GM10248 (cell line): ENCODE measurements around the gene NOXO1.
A peak's percentile ranks its signal among the peaks of the same experiment; 100 is the strongest.

Experiments
- CTCF ChIA-PET: fragments of 300-600 bp; sonication (Branson Sonifier 250); formaldehyde crosslinking; extraction: SDS; loops from one replicate; lab custom pipeline; 2021; ENCODE audit warnings: antibody characterized with exemption; lab: Yijun Ruan, JAX
- POLR2A ChIA-PET: fragments of 350-650 bp; sonication (Branson Sonifier 250); formaldehyde crosslinking; extraction: SDS; loops from one replicate; lab custom pipeline; 2020; ENCODE audit warnings: antibody characterized with exemption; lab: Yijun Ruan, JAX
- DNase-seq: peaks from one replicate; pipeline ENCODE4 v3.0.0; 2012; ENCODE audit errors: extremely low spot score
- TF ChIP-seq, protein P1 (sequence below): IDR thresholded peaks from 2 replicates; pipeline ENCODE4 v1.5.1; 2012; ENCODE audit warnings: mild to moderate bottlenecking, low read depth; ENCODE audit errors: extremely low read depth, missing control alignments, control extremely low read depth

The NOXO1 gene

DNA sequence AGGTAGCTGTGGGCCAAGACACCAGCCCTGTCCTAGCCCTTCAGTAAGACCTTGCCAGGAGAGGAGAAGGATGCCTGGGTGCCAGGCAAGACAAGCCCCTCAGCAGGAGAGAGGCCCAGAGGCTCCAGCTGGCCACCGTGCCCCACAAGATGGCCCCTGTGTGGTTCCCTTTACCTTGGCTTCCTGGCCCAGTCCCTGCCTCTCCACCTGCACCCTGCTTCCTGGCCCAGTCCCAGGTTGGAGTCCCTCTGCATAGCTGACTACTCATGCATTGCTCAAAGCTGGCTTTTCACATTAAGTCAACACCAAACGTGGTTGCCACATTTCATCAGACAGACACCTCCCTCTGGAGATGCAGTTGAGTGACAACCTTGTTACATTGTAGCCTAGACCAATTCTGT, 12.5 kb upstream of the NOXO1 start:
- TF ChIP-seq, protein P1, sequence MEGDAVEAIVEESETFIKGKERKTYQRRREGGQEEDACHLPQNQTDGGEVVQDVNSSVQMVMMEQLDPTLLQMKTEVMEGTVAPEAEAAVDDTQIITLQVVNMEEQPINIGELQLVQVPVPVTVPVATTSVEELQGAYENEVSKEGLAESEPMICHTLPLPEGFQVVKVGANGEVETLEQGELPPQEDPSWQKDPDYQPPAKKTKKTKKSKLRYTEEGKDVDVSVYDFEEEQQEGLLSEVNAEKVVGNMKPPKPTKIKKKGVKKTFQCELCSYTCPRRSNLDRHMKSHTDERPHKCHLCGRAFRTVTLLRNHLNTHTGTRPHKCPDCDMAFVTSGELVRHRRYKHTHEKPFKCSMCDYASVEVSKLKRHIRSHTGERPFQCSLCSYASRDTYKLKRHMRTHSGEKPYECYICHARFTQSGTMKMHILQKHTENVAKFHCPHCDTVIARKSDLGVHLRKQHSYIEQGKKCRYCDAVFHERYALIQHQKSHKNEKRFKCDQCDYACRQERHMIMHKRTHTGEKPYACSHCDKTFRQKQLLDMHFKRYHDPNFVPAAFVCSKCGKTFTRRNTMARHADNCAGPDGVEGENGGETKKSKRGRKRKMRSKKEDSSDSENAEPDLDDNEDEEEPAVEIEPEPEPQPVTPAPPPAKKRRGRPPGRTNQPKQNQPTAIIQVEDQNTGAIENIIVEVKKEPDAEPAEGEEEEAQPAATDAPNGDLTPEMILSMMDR: no peak
- ChIA-PET POLR2A (no interaction called here), CTCF (interaction anchor here (0.7 to 7.3 kb wide), 3 partner anchors 10 to 147 kb away, joined by 3 to 63 read pairs (median 4); no protein-coding TSS in a partner anchor)
- no peak for DNase-seq

DNA sequence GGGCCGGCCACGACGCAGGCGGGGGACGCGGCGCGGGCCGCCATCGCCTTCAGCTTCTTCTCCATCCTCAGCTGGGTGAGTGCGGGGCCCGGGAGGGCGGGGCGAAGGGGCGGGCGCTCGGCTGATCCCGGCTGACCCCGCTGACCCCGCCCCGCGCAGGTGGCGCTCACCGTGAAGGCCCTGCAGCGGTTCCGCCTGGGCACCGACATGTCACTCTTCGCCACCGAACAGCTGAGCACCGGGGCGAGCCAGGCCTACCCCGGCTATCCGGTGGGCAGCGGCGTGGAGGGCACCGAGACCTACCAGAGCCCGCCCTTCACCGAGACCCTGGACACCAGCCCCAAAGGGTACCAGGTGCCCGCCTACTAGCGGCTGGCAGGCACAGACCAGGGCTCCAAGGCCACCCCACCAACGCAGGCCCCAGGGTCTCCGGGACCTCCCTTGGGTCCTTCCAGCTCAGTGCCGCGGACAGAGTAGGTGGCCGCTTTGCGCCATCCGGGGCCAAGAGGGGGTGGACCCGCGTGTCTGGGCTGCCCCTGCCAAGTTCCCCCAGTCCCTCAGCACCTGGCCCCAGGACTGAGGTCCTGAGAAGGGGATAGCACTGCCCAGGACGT, 11.5 kb upstream of the NOXO1 start:
- TF ChIP-seq, protein P1: no peak
- no peak for DNase-seq
- ChIA-PET POLR2A (interaction anchor here (0.9 to 3.3 kb wide), 3 partner anchors 28 to 163 kb away, joined by 4 to 22 read pairs (median 6); partner anchors contain the start of genes RPS2 and TRAF7), CTCF (interaction anchor here (7.3 kb wide), 1 partner anchor 11 kb away, joined by 63 read pairs; no protein-coding TSS in a partner anchor)

DNA sequence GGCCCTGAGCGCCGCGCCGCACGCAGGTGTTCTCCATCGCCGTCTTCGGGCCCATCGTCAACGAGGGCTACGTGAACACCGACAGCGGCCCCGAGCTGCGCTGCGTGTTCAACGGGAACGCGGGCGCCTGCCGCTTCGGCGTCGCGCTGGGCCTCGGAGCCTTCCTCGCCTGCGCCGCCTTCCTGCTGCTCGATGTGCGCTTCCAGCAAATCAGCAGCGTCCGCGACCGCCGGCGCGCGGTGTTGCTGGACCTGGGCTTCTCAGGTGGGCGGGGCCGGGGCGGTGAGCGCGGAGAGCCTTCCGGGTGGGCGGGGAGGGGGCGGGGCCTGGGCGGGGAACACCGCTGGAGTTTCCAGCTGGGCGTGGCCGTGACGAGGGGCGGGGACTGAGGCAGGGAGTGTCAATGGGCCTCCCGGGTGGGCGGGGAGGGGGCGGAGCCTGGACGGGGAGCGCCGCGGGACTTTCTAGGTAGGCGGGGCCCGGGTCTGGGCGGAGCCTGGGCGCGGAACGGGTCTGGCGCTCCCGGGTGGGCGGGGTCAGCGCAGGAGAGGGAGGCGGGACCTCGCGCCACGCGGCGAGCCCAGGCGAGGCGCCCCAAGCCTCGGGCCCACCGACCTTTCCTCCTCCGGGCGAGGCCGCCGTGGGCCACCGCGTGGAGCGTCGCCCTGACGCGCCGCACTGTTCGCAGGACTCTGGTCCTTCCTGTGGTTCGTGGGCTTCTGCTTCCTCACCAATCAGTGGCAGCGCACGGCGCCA, 10.9 kb upstream of the NOXO1 start:
- DNase-seq: peak; percentile 100
- ChIA-PET CTCF (interaction anchor here (7.3 kb wide), 1 partner anchor 11 kb away, joined by 63 read pairs; no protein-coding TSS in a partner anchor), POLR2A (interaction anchor here (0.9 to 3.3 kb wide), 3 partner anchors 27 to 163 kb away, joined by 4 to 22 read pairs (median 6); partner anchors contain the start of genes RPS2 and TRAF7)
- TF ChIP-seq, protein P1: no peak

DNA sequence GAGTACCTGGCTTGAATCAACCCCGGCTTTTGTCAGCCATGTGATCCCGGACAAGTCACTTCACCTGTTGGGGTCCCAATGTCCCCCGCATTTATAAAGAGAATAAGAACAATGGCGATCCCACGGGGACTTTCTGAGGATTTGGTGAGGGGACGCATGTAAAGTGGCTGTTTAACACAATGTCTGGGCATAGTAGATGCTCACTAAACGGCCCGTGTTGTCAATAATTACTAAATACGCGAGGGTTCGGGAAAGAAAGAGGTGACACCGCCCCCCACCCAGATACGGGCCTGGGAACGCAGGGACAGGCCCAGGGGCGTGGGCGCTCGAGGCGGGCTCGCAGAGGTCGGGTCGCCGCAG, 10.3 kb upstream of the NOXO1 start:
- CTCF ChIA-PET: interaction anchor here (7.3 kb wide), 1 partner anchor 12 kb away, joined by 63 read pairs; no protein-coding TSS in a partner anchor
- no peak for DNase-seq
- POLR2A ChIA-PET: interaction anchor here (0.9 to 3.3 kb wide), 5 partner anchors 11 to 164 kb away, joined by 3 to 22 read pairs (median 6); partner anchors contain the start of genes RPS2 and TRAF7
- TF ChIP-seq, protein P1: no peak

DNA sequence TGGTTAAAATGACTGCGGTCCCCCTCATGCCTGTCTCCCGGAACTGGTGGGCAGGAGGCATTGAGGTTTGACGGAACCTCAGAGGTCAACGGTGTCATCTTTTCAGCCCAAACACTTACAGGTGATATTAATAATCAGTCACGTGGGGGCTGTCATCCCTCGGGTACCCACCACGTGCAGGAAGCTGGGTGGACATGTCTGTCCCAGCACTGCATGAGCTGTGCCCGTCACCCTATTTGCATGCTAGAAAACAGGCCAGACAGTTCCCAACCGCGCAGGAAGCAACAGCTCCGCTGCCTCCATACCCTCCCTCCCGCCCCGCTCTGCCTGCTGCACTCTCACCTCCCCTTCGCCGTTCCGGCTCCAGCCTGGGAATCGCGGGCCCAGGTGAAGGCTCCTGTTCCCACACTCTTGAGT, 9.9 kb upstream of the NOXO1 start:
- ChIA-PET CTCF (interaction anchor here (1.1 to 7.3 kb wide), 2 partner anchors 12 to 128 kb away, joined by 3 to 63 read pairs; no protein-coding TSS in a partner anchor), POLR2A (interaction anchor here (0.5 to 3.3 kb wide), 4 partner anchors 11 to 259 kb away, joined by 3 to 22 read pairs (median 8); partner anchors contain the start of genes RPS2 and TRAF7)
- TF ChIP-seq, protein P1: no peak
- DNase-seq: peak; percentile 66
